ENCODE measurements around the gene FA2H. TPM values are rescaled to one million over a fixed set of nuclear protein-coding genes. Genes with fewer than 3 reads are reported as not detected.
"Not testable (repeated sequence)": the region's sequence is repeated elsewhere in the genome, so short reads cannot be mapped to it uniquely, and the experiment has no call there.

The FA2H gene
- under 1 TPM in 1 of 2 experiments, not detected in 1; 0.15 TPM for total RNA-seq

- Mint-ChIP-seq H3K27me3 (ENCODE audit: low read depth) (peaks cover 33% of the 10 kb centered on the region), H3K4me3 (peak within 1 kb of the TSS; percentile 62), H3K9me3 (no peaks in the 10 kb centered on the region), H3K36me3 (ENCODE audit: low read depth) (no peaks in the 10 kb centered on the region), H3K27ac (no peak within 1 kb of the TSS), H3K4me1 (ENCODE audit: low read depth) (peaks cover 12% of the 10 kb centered on the region)
- CTCF ChIA-PET = interaction anchor here (0.9 to 2.5 kb wide), 5 partner anchors 9 to 88 kb away, joined by 3 to 11 read pairs (median 4); no protein-coding TSS in a partner anchor
- peak; percentile 79 for DNase-seq
- intact Hi-C loops (cut with micrococcal nuclease) = loop anchor here (5.0 kb wide), 1 partner anchor 93 kb away; no protein-coding TSS in a partner anchor
Observed at GRCh38 chr16:74774223-74775139, at the start of gene FA2H. FA2H (minus strand) TSS chr16:74774820; CDS start chr16:74774755, 65 bp downstream.

- peaks cover 3% of the 10 kb centered on the region for H3K4me1 Mint-ChIP-seq (ENCODE audit: low read depth)
- peaks cover 3% of the 10 kb centered on the region for H3K27me3 Mint-ChIP-seq (ENCODE audit: low read depth)
- no peak overlapping the region for H3K4me3 Mint-ChIP-seq
- H3K9me3 Mint-ChIP-seq = no peaks in the 10 kb centered on the region
- H3K27ac Mint-ChIP-seq = no peak overlapping the region
- no peak for DNase-seq
- CTCF ChIA-PET = interaction anchor here (0.6 to 1.3 kb wide), 2 partner anchors 11 to 44 kb away, joined by 3 read pairs; no protein-coding TSS in a partner anchor
- intact Hi-C loops (cut with micrococcal nuclease) = no loop called here
- no peaks in the 10 kb centered on the region for H3K36me3 Mint-ChIP-seq (ENCODE audit: low read depth)
Observed at GRCh38 chr16:74817851-74818250, 43.2 kb upstream of the FA2H start.

GRCh38 chr16:74813109-74813641 is 38.6 kb upstream of the FA2H start:
- Mint-ChIP-seq H3K4me3 (no peak overlapping the region), H3K27ac (no peak overlapping the region), H3K36me3 (ENCODE audit: low read depth) (no peaks in the 10 kb centered on the region), H3K27me3 (ENCODE audit: low read depth) (no peaks in the 10 kb centered on the region), H3K4me1 (ENCODE audit: low read depth) (peaks cover 3% of the 10 kb centered on the region), H3K9me3 (no peaks in the 10 kb centered on the region)
- intact Hi-C loops (cut with micrococcal nuclease) = loop anchor here (1.0 kb wide), 4 partner anchors 49 to 298 kb away; no protein-coding TSS in a partner anchor
- DNase-seq = peak; percentile 84
- CTCF ChIA-PET = interaction anchor here (0.5 to 6.1 kb wide), 16 partner anchors 10 to 574 kb away, joined by 3 to 61 read pairs (median 3); partner anchors contain the start of gene MLKL

GRCh38 chr16:74811911-74812310 is 37.3 kb upstream of the FA2H start:
- DNase-seq = no peak
- no peaks in the 10 kb centered on the region for H3K27me3 Mint-ChIP-seq (ENCODE audit: low read depth)
- no peak overlapping the region for H3K27ac Mint-ChIP-seq
- no peak overlapping the region for H3K4me3 Mint-ChIP-seq
- no peaks in the 10 kb centered on the region for H3K36me3 Mint-ChIP-seq (ENCODE audit: low read depth)
- intact Hi-C loops (cut with micrococcal nuclease) = no loop called here
- CTCF ChIA-PET = interaction anchor here (0.6 to 6.1 kb wide), 5 partner anchors 11 to 102 kb away, joined by 3 to 61 read pairs (median 5); no protein-coding TSS in a partner anchor
- H3K9me3 Mint-ChIP-seq = no peaks in the 10 kb centered on the region
- H3K4me1 Mint-ChIP-seq (ENCODE audit: low read depth) = peaks cover 3% of the 10 kb centered on the region

- DNase-seq; H3K4me3 Mint-ChIP-seq; H3K9me3 Mint-ChIP-seq; H3K36me3 Mint-ChIP-seq (ENCODE audit: low read depth); intact Hi-C loops (cut with micrococcal nuclease); H3K27ac Mint-ChIP-seq; H3K27me3 Mint-ChIP-seq (ENCODE audit: low read depth); H3K4me1 Mint-ChIP-seq (ENCODE audit: low read depth): not testable (repeated sequence)
- CTCF ChIA-PET = interaction anchor here (1.2 to 6.1 kb wide), 2 partner anchors 51 to 54 kb away, joined by 7 to 61 read pairs; no protein-coding TSS in a partner anchor
Observed at GRCh38 chr16:74811216-74811615, 36.6 kb upstream of the FA2H start.

DNA sequence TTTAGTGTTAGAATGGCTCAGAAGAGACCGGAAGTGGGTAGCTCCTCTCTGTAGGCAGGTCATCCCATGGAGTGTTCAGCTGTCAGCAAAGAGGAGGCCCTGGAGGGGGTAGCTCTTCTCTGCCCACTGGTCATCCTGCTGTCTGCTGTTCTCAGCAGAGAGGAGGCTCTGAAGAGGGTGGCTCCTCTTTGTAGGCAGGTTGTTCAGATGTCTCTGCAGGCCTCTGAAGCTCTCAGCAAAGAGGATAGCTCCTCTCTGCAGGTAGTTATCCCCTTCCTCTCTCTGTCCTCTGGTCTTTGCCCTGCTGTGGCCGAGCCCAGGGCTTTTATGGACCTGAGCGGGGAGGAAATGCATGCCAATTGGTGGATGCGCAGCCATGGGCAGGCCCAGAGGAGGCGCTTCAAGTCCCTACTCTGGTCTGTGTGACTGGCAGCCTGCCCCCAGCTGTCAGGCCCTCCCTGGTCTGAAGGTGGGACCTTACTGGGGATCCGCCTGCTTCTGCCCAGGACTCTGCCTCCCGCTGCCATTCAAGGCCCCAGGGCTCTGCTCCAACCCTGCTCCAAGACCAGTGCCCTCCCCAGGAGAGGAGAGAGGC is 32.5 kb upstream of the FA2H start:
- CTCF ChIA-PET = no interaction called here
- Mint-ChIP-seq H3K9me3 (peaks cover 7% of the 10 kb centered on the region), H3K4me3 (no peak overlapping the region), H3K4me1 (ENCODE audit: low read depth) (no peaks in the 10 kb centered on the region), H3K27me3 (ENCODE audit: low read depth) (peaks cover 5% of the 10 kb centered on the region), H3K27ac (no peak overlapping the region), H3K36me3 (ENCODE audit: low read depth) (no peaks in the 10 kb centered on the region)
- no peak for DNase-seq
- intact Hi-C loops (cut with micrococcal nuclease) = no loop called here

- no peaks in the 10 kb centered on the region for H3K36me3 Mint-ChIP-seq (ENCODE audit: low read depth)
- H3K4me1 Mint-ChIP-seq (ENCODE audit: low read depth) = no peaks in the 10 kb centered on the region
- no peak for DNase-seq
- CTCF ChIA-PET = no interaction called here
- intact Hi-C loops (cut with micrococcal nuclease) = no loop called here
- no peak overlapping the region for H3K4me3 Mint-ChIP-seq
- peaks cover 2% of the 10 kb centered on the region for H3K9me3 Mint-ChIP-seq
- H3K27ac Mint-ChIP-seq = no peak overlapping the region
- H3K27me3 Mint-ChIP-seq (ENCODE audit: low read depth) = peaks cover 13% of the 10 kb centered on the region
Observed at GRCh38 chr16:74800216-74800871, 25.7 kb upstream of the FA2H start.

GRCh38 chr16:74797414-74797813 is 22.8 kb upstream of the FA2H start:
- CTCF ChIA-PET = interaction anchor here (1.1 kb wide), 1 partner anchor 16 kb away, joined by 3 read pairs; no protein-coding TSS in a partner anchor
- DNase-seq = no peak
- intact Hi-C loops (cut with micrococcal nuclease) = no loop called here
- Mint-ChIP-seq H3K4me1 (ENCODE audit: low read depth) (no peaks in the 10 kb centered on the region), H3K27ac (no peak overlapping the region), H3K36me3 (ENCODE audit: low read depth) (no peaks in the 10 kb centered on the region), H3K9me3 (no peaks in the 10 kb centered on the region), H3K27me3 (ENCODE audit: low read depth) (peaks cover 12% of the 10 kb centered on the region), H3K4me3 (no peak overlapping the region)

GRCh38 chr16:74795104-74795503 is 20.5 kb upstream of the FA2H start:
- no peaks in the 10 kb centered on the region for H3K9me3 Mint-ChIP-seq
- DNase-seq = no peak
- H3K27ac Mint-ChIP-seq = no peak overlapping the region
- intact Hi-C loops (cut with micrococcal nuclease) = no loop called here
- CTCF ChIA-PET = interaction anchor here (1.5 kb wide), 1 partner anchor 8 kb away, joined by 5 read pairs; no protein-coding TSS in a partner anchor
- H3K36me3 Mint-ChIP-seq (ENCODE audit: low read depth) = no peaks in the 10 kb centered on the region
- no peaks in the 10 kb centered on the region for H3K4me1 Mint-ChIP-seq (ENCODE audit: low read depth)
- H3K4me3 Mint-ChIP-seq = no peak overlapping the region
- peaks cover 9% of the 10 kb centered on the region for H3K27me3 Mint-ChIP-seq (ENCODE audit: low read depth)

DNA sequence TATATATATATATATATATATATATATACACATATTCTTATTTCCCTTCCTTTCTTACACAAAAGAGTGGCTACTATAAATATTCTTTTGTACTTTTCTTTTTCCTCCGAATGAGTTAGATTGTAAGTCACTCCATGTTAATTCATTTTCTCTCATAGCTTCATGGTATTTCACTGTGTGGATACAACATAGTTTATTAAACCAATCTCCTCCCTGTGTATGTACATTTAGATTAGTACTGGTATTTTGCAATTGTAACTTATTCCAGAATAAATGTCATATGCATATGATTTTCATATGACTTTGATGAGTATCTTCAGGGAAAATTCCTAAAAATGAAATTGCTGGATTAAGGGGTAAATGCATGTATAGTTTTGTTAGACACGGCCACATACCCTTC is 20.0 kb upstream of the FA2H start:
- Mint-ChIP-seq H3K27me3 (ENCODE audit: low read depth) (peaks cover 9% of the 10 kb centered on the region), H3K4me1 (ENCODE audit: low read depth) (no peaks in the 10 kb centered on the region), H3K9me3 (no peaks in the 10 kb centered on the region), H3K36me3 (ENCODE audit: low read depth) (no peaks in the 10 kb centered on the region), H3K27ac (no peak overlapping the region), H3K4me3 (no peak overlapping the region)
- no peak for DNase-seq
- intact Hi-C loops (cut with micrococcal nuclease) = no loop called here
- CTCF ChIA-PET = no interaction called here

- Mint-ChIP-seq H3K36me3 (ENCODE audit: low read depth) (no peaks in the 10 kb centered on the region), H3K4me1 (ENCODE audit: low read depth) (no peaks in the 10 kb centered on the region), H3K27me3 (ENCODE audit: low read depth) (peaks cover 9% of the 10 kb centered on the region), H3K9me3 (no peaks in the 10 kb centered on the region), H3K27ac (no peak overlapping the region), H3K4me3 (no peak overlapping the region)
- no peak for DNase-seq
- CTCF ChIA-PET = no interaction called here
- intact Hi-C loops (cut with micrococcal nuclease) = no loop called here
Observed at GRCh38 chr16:74793571-74793970, 19.0 kb upstream of the FA2H start.

DNA sequence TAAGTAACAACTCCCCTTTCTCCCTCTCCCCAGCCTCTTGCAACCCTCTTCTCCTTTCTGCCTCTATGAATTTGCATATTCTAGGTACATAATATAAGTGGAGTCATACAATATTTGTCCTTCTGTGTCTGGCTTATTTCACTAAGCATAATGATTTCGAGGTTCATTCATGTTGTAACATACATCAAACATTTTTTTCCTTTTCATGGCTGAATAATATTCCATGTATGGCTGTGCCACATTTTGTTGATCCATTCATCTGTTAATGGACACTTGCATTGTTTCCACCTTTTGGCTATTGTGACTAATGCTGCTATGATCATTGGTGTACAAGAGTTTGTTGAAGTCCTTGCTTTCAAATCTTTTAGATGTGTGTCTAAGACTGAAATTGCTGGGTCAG is 17.6 kb upstream of the FA2H start:
- Mint-ChIP-seq H3K36me3 (ENCODE audit: low read depth) (no peaks in the 10 kb centered on the region), H3K4me1 (ENCODE audit: low read depth) (no peaks in the 10 kb centered on the region), H3K27ac (no peak overlapping the region), H3K27me3 (ENCODE audit: low read depth) (peaks cover 6% of the 10 kb centered on the region), H3K9me3 (no peaks in the 10 kb centered on the region), H3K4me3 (no peak overlapping the region)
- CTCF ChIA-PET = no interaction called here
- intact Hi-C loops (cut with micrococcal nuclease) = no loop called here
- no peak for DNase-seq

Data from activated naive CD4-positive, alpha-beta T cell treated with anti-CD3 and anti-CD28 coated beads for 36 hours (primary cell).